PC-3 (cell line): ENCODE results near the gene TRIM61. TPM values are rescaled to one million over a fixed set of nuclear protein-coding genes. Genes with fewer than 3 reads are reported as not detected.
"Not testable (repeated sequence)": the region's sequence is repeated elsewhere in the genome, so short reads cannot be mapped to it uniquely, and the experiment has no call there.

Experiments used
- ATAC-seq: fragments of 200-7000 bp; cut with Tn5 transposase; 2 replicates; pipeline ENCODE4 v1.9.1; 2020; ENCODE audit warnings: mild to moderate bottlenecking, moderate library complexity
- Bru-seq: library from RNA; stranded (reverse); fragments of 400-500 nt; gene quantifications from one replicate; lab custom pipeline; 2021; lab: Mats Ljungman, UMichigan
- BruChase-seq, 2 experiments: library from RNA; stranded (reverse); fragments of 400-500 nt; gene quantifications; one replicate each; lab custom pipeline; 2021; lab: Mats Ljungman, UMichigan
- BruUV-seq: library from RNA; stranded (reverse); fragments of 400-500 nt; replicated peaks from 2 replicates; lab custom pipeline; 2021; lab: Mats Ljungman, UMichigan
- CTCF ChIA-PET: fragments of 300-600 bp; sonication (Branson Sonifier 250); formaldehyde crosslinking; loops from one replicate; lab custom pipeline; 2022; ENCODE audit warnings: antibody characterized with exemption; lab: Charles Lee
- POLR2A ChIA-PET: fragments of 300-600 bp; sonication (Branson Sonifier 250); formaldehyde crosslinking; loops from one replicate; lab custom pipeline; 2022; ENCODE audit warnings: antibody characterized with exemption; ENCODE audit not compliant: unreplicated experiment; lab: Charles Lee
- DNase-seq: peaks from one replicate; pipeline ENCODE4 v3.0.0-alpha.2; 2015
- H2AFZ ChIP-seq: fragments of 300-600 bp; sonication (generic); 2 replicates; pipeline ENCODE4 v1.6.0; 2016; ENCODE audit warnings: antibody characterized with exemption, low read length
- H3F3A ChIP-seq: fragments of 300-600 bp; sonication (generic); one replicate; pipeline ENCODE4 v1.6.0; 2017; ENCODE audit warnings: antibody characterized with exemption, low read length, control low read depth, mild to moderate bottlenecking; ENCODE audit not compliant: unreplicated experiment
- H3K27ac ChIP-seq: fragments of 300-600 bp; sonication (generic); 2 replicates; pipeline ENCODE4 v1.5.1; 2016; ENCODE audit warnings: mild to moderate bottlenecking, low read length
- H3K27me3 ChIP-seq: fragments of 300-600 bp; sonication (generic); 2 replicates; pipeline ENCODE4 v1.6.1; 2016; ENCODE audit warnings: low read length, mixed read lengths
- H3K36me3 ChIP-seq: fragments of 300-600 bp; sonication (generic); 2 replicates; pipeline ENCODE4 v1.6.1; 2016; ENCODE audit warnings: low read depth, mixed run types, low read length, mixed read lengths
- H3K4me1 ChIP-seq: fragments of 300-600 bp; sonication (generic); 2 replicates; pipeline ENCODE4 v1.5.1; 2016; ENCODE audit warnings: low read length; ENCODE audit not compliant: insufficient read depth
- H3K4me2 ChIP-seq: fragments of 300-600 bp; sonication (generic); 2 replicates; pipeline ENCODE4 v1.6.0; 2016; ENCODE audit warnings: low read length
- H3K4me3 ChIP-seq: fragments of 300-600 bp; sonication (generic); 2 replicates; pipeline ENCODE4 v1.5.1; 2016; ENCODE audit warnings: mild to moderate bottlenecking, low read length, mixed read lengths
- H3K79me2 ChIP-seq: fragments of 300-600 bp; sonication (generic); 2 replicates; pipeline ENCODE4 v1.6.1; 2017; ENCODE audit warnings: low read length, mixed read lengths
- H3K9ac ChIP-seq: fragments of 300-600 bp; sonication (generic); 2 replicates; pipeline ENCODE4 v1.6.0; 2016; ENCODE audit warnings: mild to moderate bottlenecking, low read length
- H3K9me2 ChIP-seq: fragments of 300-600 bp; sonication (generic); replicated peaks from 2 replicates; pipeline ENCODE4 v1.6.1; 2016; ENCODE audit warnings: mixed run types, low read length, mixed read lengths
- H3K9me3 ChIP-seq: fragments of 300-600 bp; sonication (generic); 2 replicates; pipeline ENCODE4 v1.6.1; 2016; ENCODE audit warnings: low read length, mixed read lengths
- H4K20me1 ChIP-seq: fragments of 300-600 bp; sonication (generic); 2 replicates; pipeline ENCODE4 v1.6.1; 2016; ENCODE audit warnings: low read length, mixed read lengths
- CTCF ChIP-seq: fragments of 300-600 bp; sonication (generic); conservative IDR thresholded peaks from 2 replicates; pipeline ENCODE4 v1.5.1; 2017; ENCODE audit warnings: antibody characterized with exemption, low read depth, mild to moderate bottlenecking, low read length
- EZH2 ChIP-seq: fragments of 300-600 bp; sonication (generic); IDR thresholded peaks from one replicate; pipeline ENCODE4 v1.6.1; 2017; ENCODE audit warnings: antibody characterized with exemption, mild to moderate bottlenecking, low read length; ENCODE audit not compliant: unreplicated experiment
- EZH2phosphoT487 ChIP-seq: fragments of 300-600 bp; sonication (generic); IDR thresholded peaks from 2 replicates; pipeline ENCODE4 v1.6.1; 2018; ENCODE audit warnings: mild to moderate bottlenecking, antibody characterized with exemption, low read length, borderline replicate concordance
- intact Hi-C: fragments of 100-400 bp; cut with micrococcal nuclease; formaldehyde crosslinking; loops from 2 replicates; pipeline ENCODE4 v1.9.0; 2023
- long read RNA-seq: library from polyadenylated mRNA; unstranded; transcript quantifications from one replicate; pipeline ENCODE4 v2.0.0, GENCODE V29; 2021; ENCODE audit not compliant: unreplicated experiment
- total RNA-seq: library from RNA; depleted of rRNA; stranded (reverse); fragments of >200 nt; gene quantifications from 2 replicates; pipeline ENCODE4 v1.2.3, GENCODE V29; 2014; rRNA removed

Gene TRIM61
- not detected in 2 replicates for total RNA-seq
- percentile 4 among the genes with signal in this experiment for Bru-seq, nascent RNA
- BruChase-seq, experiment 1, labeled RNA remaining after a 6-hour chase = percentile 9 among the genes with signal in this experiment
- BruChase-seq, experiment 2, labeled RNA remaining after a 2-hour chase = not detected
- long read RNA-seq = 0 reads

GRCh38 chr4:164977243-164978164, at the start of gene TRIM61:
Gene TRIM61, minus strand, starts transcription at chr4:164977657. Its CDS starts 7,655 bp downstream, at chr4:164970002.
- no TSS peak for BruUV-seq
- H2AFZ ChIP-seq = no peak within 1 kb of the TSS
- no peaks in the 10 kb centered on the region for H4K20me1 ChIP-seq
- no peaks in the 10 kb centered on the region for H3K79me2 ChIP-seq
- POLR2A ChIA-PET = no interaction called here
- H3K27ac ChIP-seq = no peak within 1 kb of the TSS
- CTCF ChIA-PET = no interaction called here
- intact Hi-C loops = no loop called here
- H3K9me2 ChIP-seq = no peaks in the 10 kb centered on the region
- ATAC-seq (no peak), DNase-seq (no peak)
- no peaks in the 10 kb centered on the region for H3K9me3 ChIP-seq
- no peak within 1 kb of the TSS for H3K9ac ChIP-seq
- H3K27me3 ChIP-seq = no peaks in the 10 kb centered on the region
- no peaks in the 10 kb centered on the region for H3K36me3 ChIP-seq
- no peak within 1 kb of the TSS for H3K4me2 ChIP-seq
- TF ChIP-seq EZH2phosphoT487 (no peak), EZH2 (no peak), CTCF (no peak)
- no peaks in the 10 kb centered on the region for H3F3A ChIP-seq
- no peak within 1 kb of the TSS for H3K4me3 ChIP-seq
- no peaks in the 10 kb centered on the region for H3K4me1 ChIP-seq

GRCh38 chr4:165025782-165026181, 48.3 kb upstream of the TRIM61 start:
- ATAC-seq, H3K4me2 ChIP-seq, H3K27me3 ChIP-seq, H3K9me3 ChIP-seq, BruUV-seq, H3K9ac ChIP-seq, intact Hi-C loops, H2AFZ ChIP-seq, DNase-seq, H3K36me3 ChIP-seq, H3K4me1 ChIP-seq, H3K79me2 ChIP-seq, H3K4me3 ChIP-seq, H4K20me1 ChIP-seq, H3F3A ChIP-seq, CTCF ChIA-PET, POLR2A ChIA-PET, H3K27ac ChIP-seq, H3K9me2 ChIP-seq: not testable (repeated sequence)

GRCh38 chr4:165019995-165020394, 42.5 kb upstream of the TRIM61 start:
- H3F3A ChIP-seq, H3K79me2 ChIP-seq, H3K4me2 ChIP-seq, BruUV-seq, H4K20me1 ChIP-seq, CTCF ChIA-PET, H3K4me1 ChIP-seq, DNase-seq, H3K36me3 ChIP-seq, H3K4me3 ChIP-seq, H3K27me3 ChIP-seq, ATAC-seq, H2AFZ ChIP-seq, H3K9ac ChIP-seq, H3K9me2 ChIP-seq, POLR2A ChIA-PET, H3K27ac ChIP-seq, intact Hi-C loops, H3K9me3 ChIP-seq: not testable (repeated sequence)
